ENCODE data around the gene FBXO9. TPM values are rescaled to one million over a fixed set of nuclear protein-coding genes. Genes with fewer than 3 reads are reported as not detected.

The FBXO9 gene
- total RNA-seq, 1 experiment from 2014 or later = 111 TPM

- CTCF ChIA-PET = no interaction called here
- no peaks in the 10 kb centered on the region for H3K36me3 ChIP-seq (ENCODE audit: control insufficient read depth, insufficient read depth, low read length)
- H3K27me3 ChIP-seq (replicated peaks; ENCODE audit: control insufficient read depth, insufficient read depth, low read length) = no peaks in the 10 kb centered on the region
- H3K4me3 Mint-ChIP-seq (ENCODE audit: unreplicated experiment) = no peak overlapping the region
- POLR2A ChIA-PET = no interaction called here
- H3K36me3 Mint-ChIP-seq (ENCODE audit: insufficient read depth, unreplicated experiment) = no peaks in the 10 kb centered on the region
- DNase-seq = no peak
- H3K4me1 ChIP-seq = peaks cover 36% of the 10 kb centered on the region
- H3K9me3 ChIP-seq = no peaks in the 10 kb centered on the region
- no peak overlapping the region for H3K4me3 ChIP-seq (ENCODE audit: low read depth, low read length)
- no TSS peak for BruUV-seq (replicated peaks)
- TF ChIP-seq, protein P1, sequence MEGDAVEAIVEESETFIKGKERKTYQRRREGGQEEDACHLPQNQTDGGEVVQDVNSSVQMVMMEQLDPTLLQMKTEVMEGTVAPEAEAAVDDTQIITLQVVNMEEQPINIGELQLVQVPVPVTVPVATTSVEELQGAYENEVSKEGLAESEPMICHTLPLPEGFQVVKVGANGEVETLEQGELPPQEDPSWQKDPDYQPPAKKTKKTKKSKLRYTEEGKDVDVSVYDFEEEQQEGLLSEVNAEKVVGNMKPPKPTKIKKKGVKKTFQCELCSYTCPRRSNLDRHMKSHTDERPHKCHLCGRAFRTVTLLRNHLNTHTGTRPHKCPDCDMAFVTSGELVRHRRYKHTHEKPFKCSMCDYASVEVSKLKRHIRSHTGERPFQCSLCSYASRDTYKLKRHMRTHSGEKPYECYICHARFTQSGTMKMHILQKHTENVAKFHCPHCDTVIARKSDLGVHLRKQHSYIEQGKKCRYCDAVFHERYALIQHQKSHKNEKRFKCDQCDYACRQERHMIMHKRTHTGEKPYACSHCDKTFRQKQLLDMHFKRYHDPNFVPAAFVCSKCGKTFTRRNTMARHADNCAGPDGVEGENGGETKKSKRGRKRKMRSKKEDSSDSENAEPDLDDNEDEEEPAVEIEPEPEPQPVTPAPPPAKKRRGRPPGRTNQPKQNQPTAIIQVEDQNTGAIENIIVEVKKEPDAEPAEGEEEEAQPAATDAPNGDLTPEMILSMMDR (IDR thresholded peaks at IDR 0.05; ENCODE audit: insufficient read depth in 1 of 2, low read depth in 1 of 2, low read length in 1 of 2, severe bottlenecking in 1 of 2, unreplicated experiment in 1 of 2) = no peak
- H3K9me3 Mint-ChIP-seq (ENCODE audit: unreplicated experiment) = no peaks in the 10 kb centered on the region
- no peak overlapping the region for H3K27ac Mint-ChIP-seq (ENCODE audit: unreplicated experiment)
- no peaks in the 10 kb centered on the region for H3K27me3 Mint-ChIP-seq (ENCODE audit: insufficient read depth, unreplicated experiment)
- peaks cover 32% of the 10 kb centered on the region for H3K4me1 Mint-ChIP-seq (ENCODE audit: low read depth, unreplicated experiment)
- intact Hi-C loops (cut with micrococcal nuclease; ENCODE audit: unreplicated experiment) = loop anchor here (5.0 to 10.0 kb wide), 2 partner anchors 38 to 185 kb away; partner anchors contain the start of gene GCM1
Observed at GRCh38 chr6:53109612-53110011, 44.4 kb downstream of the FBXO9 start.

- ChIA-PET POLR2A (interaction anchor here (1.6 kb wide), 1 partner anchor 23 kb away, joined by 6 read pairs; no protein-coding TSS in a partner anchor), CTCF (interaction anchor here (0.6 to 0.8 kb wide), 3 partner anchors 19 to 270 kb away, joined by 3 to 6 read pairs (median 3); no protein-coding TSS in a partner anchor)
- no peak overlapping the region for H3K4me3 Mint-ChIP-seq (ENCODE audit: unreplicated experiment)
- H3K27me3 ChIP-seq (replicated peaks; ENCODE audit: control insufficient read depth, insufficient read depth, low read length) = no peaks in the 10 kb centered on the region
- H3K4me1 ChIP-seq = peaks cover 38% of the 10 kb centered on the region
- peaks cover 32% of the 10 kb centered on the region for H3K4me1 Mint-ChIP-seq (ENCODE audit: low read depth, unreplicated experiment)
- H3K27me3 Mint-ChIP-seq (ENCODE audit: insufficient read depth, unreplicated experiment) = no peaks in the 10 kb centered on the region
- TF ChIP-seq, protein P1 (IDR thresholded peaks at IDR 0.05; ENCODE audit: insufficient read depth in 1 of 2, low read depth in 1 of 2, low read length in 1 of 2, severe bottlenecking in 1 of 2, unreplicated experiment in 1 of 2) = no peak
- BruUV-seq (replicated peaks) = no TSS peak
- no peak for DNase-seq
- no peaks in the 10 kb centered on the region for H3K36me3 ChIP-seq (ENCODE audit: control insufficient read depth, insufficient read depth, low read length)
- H3K4me3 ChIP-seq (ENCODE audit: low read depth, low read length) = no peak overlapping the region
- peaks cover 14% of the 10 kb centered on the region for H3K9me3 Mint-ChIP-seq (ENCODE audit: unreplicated experiment)
- peaks cover 9% of the 10 kb centered on the region; the same call in 1 of the 2 replicates for H3K9me3 ChIP-seq
- intact Hi-C loops (cut with micrococcal nuclease; ENCODE audit: unreplicated experiment) = loop anchor here (2.0 to 5.0 kb wide), 2 partner anchors 23 to 35 kb away; partner anchors contain the start of gene GCM1
- no peaks in the 10 kb centered on the region for H3K36me3 Mint-ChIP-seq (ENCODE audit: insufficient read depth, unreplicated experiment)
- peak overlapping the region; percentile 79 for H3K27ac Mint-ChIP-seq (ENCODE audit: unreplicated experiment)
Observed at GRCh38 chr6:53111865-53112264, 46.7 kb downstream of the FBXO9 start.

GRCh38 chr6:53112404-53112803 lies 47.2 kb downstream of the FBXO9 start:
- H3K4me3 Mint-ChIP-seq (ENCODE audit: unreplicated experiment) = no peak overlapping the region
- TF ChIP-seq, protein P1 (IDR thresholded peaks at IDR 0.05; ENCODE audit: insufficient read depth in 1 of 2, low read depth in 1 of 2, low read length in 1 of 2, severe bottlenecking in 1 of 2, unreplicated experiment in 1 of 2) = no peak
- POLR2A ChIA-PET = interaction anchor here (0.5 to 1.6 kb wide), 2 partner anchors 23 kb away, joined by 6 to 15 read pairs; no protein-coding TSS in a partner anchor
- H3K4me1 Mint-ChIP-seq (ENCODE audit: low read depth, unreplicated experiment) = peaks cover 32% of the 10 kb centered on the region
- no TSS peak for BruUV-seq (replicated peaks)
- peak overlapping the region; percentile 79 for H3K27ac Mint-ChIP-seq (ENCODE audit: unreplicated experiment)
- Histone ChIP-seq H3K4me1 (peaks cover 38% of the 10 kb centered on the region), H3K4me3 (ENCODE audit: low read depth, low read length) (no peak overlapping the region), H3K27me3 (replicated peaks; ENCODE audit: control insufficient read depth, insufficient read depth, low read length) (no peaks in the 10 kb centered on the region), H3K9me3 (peaks cover 9% of the 10 kb centered on the region; the same call in 1 of the 2 replicates), H3K36me3 (ENCODE audit: control insufficient read depth, insufficient read depth, low read length) (no peaks in the 10 kb centered on the region)
- H3K27me3 Mint-ChIP-seq (ENCODE audit: insufficient read depth, unreplicated experiment) = no peaks in the 10 kb centered on the region
- CTCF ChIA-PET = interaction anchor here (0.6 to 0.8 kb wide), 3 partner anchors 19 to 270 kb away, joined by 3 to 6 read pairs (median 3); no protein-coding TSS in a partner anchor
- peak; percentile 28 to 61 for DNase-seq
- H3K9me3 Mint-ChIP-seq (ENCODE audit: unreplicated experiment) = peaks cover 14% of the 10 kb centered on the region
- intact Hi-C loops (cut with micrococcal nuclease; ENCODE audit: unreplicated experiment) = loop anchor here (2.0 to 5.0 kb wide), 2 partner anchors 22 to 35 kb away; partner anchors contain the start of gene GCM1
- H3K36me3 Mint-ChIP-seq (ENCODE audit: insufficient read depth, unreplicated experiment) = no peaks in the 10 kb centered on the region
